ENCODE data around the gene NARF. TPM values are rescaled to one million over a fixed set of nuclear protein-coding genes. Genes with fewer than 3 reads are reported as not detected.

NARF gene
- total RNA-seq, 1 experiment from 2014 or later, result 39.4 TPM

DNA sequence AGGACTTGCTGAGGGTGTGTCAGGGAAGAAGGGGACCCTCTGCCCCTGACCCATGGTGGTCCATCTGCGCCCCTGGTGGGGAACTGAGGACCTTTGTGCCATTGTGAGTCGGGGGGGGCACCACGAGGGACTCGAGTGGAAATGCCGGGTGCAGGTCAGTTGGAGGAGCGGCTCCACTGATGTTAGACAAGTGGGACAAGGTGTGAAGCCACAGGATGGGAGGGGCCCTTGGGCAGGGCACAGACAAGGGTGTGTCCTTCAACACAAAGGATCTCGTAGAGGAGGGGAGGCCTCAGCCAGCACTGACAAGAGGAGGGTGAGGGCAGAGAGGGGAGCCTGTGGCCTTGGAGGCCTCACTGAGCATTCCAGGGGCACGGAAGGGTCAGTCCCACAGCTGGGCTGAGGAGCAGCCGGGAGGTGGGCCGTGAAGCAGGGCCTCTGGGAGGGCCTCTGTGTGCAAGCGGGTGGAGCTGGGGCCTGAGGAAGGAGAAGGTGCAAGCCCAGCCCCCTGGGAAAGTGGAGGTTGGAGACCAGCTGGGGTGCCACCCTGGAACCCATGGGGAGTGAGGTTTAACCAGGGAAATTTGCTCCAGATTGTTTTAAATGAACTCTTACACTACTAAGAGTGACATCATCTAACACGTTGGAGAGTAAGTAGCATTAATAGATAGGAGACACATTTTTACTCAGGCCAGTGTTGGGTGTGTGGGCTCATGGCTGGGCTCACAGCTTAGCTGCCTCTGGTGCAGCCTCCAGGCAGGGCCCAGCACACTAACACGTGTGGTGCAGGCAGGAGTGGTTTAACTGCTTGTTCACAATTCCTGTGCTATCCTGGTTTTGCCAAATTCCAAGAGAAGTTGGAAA lies 27.9 kb downstream of the NARF start:
- H3K36me3 Mint-ChIP-seq (ENCODE audit: insufficient read depth, unreplicated experiment), result peaks cover 28% of the 10 kb centered on the region
- no peaks in the 10 kb centered on the region for H3K27me3 Mint-ChIP-seq (ENCODE audit: unreplicated experiment)
- H3K4me1 Mint-ChIP-seq (ENCODE audit: low read depth, unreplicated experiment), result no peaks in the 10 kb centered on the region
- CTCF ChIA-PET, result interaction anchor here (0.5 kb wide), 1 partner anchor 15 kb away, joined by 3 read pairs; no protein-coding TSS in a partner anchor
- intact Hi-C loops (cut with micrococcal nuclease; ENCODE audit: unreplicated experiment), result no loop called here
- TF ChIP-seq, protein P1, sequence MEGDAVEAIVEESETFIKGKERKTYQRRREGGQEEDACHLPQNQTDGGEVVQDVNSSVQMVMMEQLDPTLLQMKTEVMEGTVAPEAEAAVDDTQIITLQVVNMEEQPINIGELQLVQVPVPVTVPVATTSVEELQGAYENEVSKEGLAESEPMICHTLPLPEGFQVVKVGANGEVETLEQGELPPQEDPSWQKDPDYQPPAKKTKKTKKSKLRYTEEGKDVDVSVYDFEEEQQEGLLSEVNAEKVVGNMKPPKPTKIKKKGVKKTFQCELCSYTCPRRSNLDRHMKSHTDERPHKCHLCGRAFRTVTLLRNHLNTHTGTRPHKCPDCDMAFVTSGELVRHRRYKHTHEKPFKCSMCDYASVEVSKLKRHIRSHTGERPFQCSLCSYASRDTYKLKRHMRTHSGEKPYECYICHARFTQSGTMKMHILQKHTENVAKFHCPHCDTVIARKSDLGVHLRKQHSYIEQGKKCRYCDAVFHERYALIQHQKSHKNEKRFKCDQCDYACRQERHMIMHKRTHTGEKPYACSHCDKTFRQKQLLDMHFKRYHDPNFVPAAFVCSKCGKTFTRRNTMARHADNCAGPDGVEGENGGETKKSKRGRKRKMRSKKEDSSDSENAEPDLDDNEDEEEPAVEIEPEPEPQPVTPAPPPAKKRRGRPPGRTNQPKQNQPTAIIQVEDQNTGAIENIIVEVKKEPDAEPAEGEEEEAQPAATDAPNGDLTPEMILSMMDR (IDR thresholded peaks at IDR 0.05; ENCODE audit: unreplicated experiment), result no peak
- no peak overlapping the region for H3K27ac Mint-ChIP-seq (ENCODE audit: unreplicated experiment)
- no peak for DNase-seq
- no peaks in the 10 kb centered on the region for H3K9me3 Mint-ChIP-seq (ENCODE audit: low read depth, unreplicated experiment)
- H3K4me3 Mint-ChIP-seq (ENCODE audit: low read depth, unreplicated experiment), result no peak overlapping the region
- no TSS peak for BruUV-seq (replicated peaks)

DNA sequence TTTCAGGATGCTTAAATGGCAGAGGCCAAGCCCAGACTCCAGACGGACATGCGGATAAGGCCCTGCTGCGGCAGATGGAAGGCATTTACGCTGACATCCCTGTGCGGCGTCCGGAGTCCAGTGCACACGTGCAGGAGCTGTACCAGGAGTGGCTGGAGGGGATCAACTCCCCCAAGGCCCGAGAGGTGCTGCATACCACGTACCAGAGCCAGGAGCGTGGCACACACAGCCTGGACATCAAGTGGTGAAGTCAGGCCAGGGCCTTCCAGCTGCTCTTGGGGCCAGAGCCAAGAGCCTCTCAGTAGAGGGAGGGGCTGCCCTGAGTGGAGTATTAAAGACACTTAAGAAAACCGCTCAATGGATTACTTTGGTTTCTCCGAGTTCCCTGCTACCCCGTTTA lies 29.4 kb downstream of the NARF start:
- intact Hi-C loops (cut with micrococcal nuclease; ENCODE audit: unreplicated experiment), result no loop called here
- Mint-ChIP-seq H3K36me3 (ENCODE audit: insufficient read depth, unreplicated experiment) (peaks cover 28% of the 10 kb centered on the region), H3K4me1 (ENCODE audit: low read depth, unreplicated experiment) (peaks cover 2% of the 10 kb centered on the region), H3K4me3 (ENCODE audit: low read depth, unreplicated experiment) (no peak overlapping the region), H3K9me3 (ENCODE audit: low read depth, unreplicated experiment) (no peaks in the 10 kb centered on the region), H3K27ac (ENCODE audit: unreplicated experiment) (no peak overlapping the region), H3K27me3 (ENCODE audit: unreplicated experiment) (no peaks in the 10 kb centered on the region)
- CTCF ChIA-PET, result no interaction called here
- TF ChIP-seq, protein P1 (IDR thresholded peaks at IDR 0.05; ENCODE audit: unreplicated experiment), result no peak
- no peak for DNase-seq
- BruUV-seq (replicated peaks), result no TSS peak

- no peak for DNase-seq
- H3K36me3 Mint-ChIP-seq (ENCODE audit: insufficient read depth, unreplicated experiment), result peaks cover 34% of the 10 kb centered on the region
- H3K27ac Mint-ChIP-seq (ENCODE audit: unreplicated experiment), result no peak overlapping the region
- CTCF ChIA-PET, result interaction anchor here (0.6 kb wide), 1 partner anchor 18 kb away, joined by 3 read pairs; no protein-coding TSS in a partner anchor
- TF ChIP-seq, protein P1 (IDR thresholded peaks at IDR 0.05; ENCODE audit: unreplicated experiment), result no peak
- H3K4me3 Mint-ChIP-seq (ENCODE audit: low read depth, unreplicated experiment), result no peak overlapping the region
- BruUV-seq (replicated peaks), result no TSS peak
- no peaks in the 10 kb centered on the region for H3K27me3 Mint-ChIP-seq (ENCODE audit: unreplicated experiment)
- peaks cover 9% of the 10 kb centered on the region for H3K4me1 Mint-ChIP-seq (ENCODE audit: low read depth, unreplicated experiment)
- no peaks in the 10 kb centered on the region for H3K9me3 Mint-ChIP-seq (ENCODE audit: low read depth, unreplicated experiment)
- intact Hi-C loops (cut with micrococcal nuclease; ENCODE audit: unreplicated experiment), result no loop called here
Measured at GRCh38 chr17:82489117-82489516, 30.6 kb downstream of the NARF start.

DNA sequence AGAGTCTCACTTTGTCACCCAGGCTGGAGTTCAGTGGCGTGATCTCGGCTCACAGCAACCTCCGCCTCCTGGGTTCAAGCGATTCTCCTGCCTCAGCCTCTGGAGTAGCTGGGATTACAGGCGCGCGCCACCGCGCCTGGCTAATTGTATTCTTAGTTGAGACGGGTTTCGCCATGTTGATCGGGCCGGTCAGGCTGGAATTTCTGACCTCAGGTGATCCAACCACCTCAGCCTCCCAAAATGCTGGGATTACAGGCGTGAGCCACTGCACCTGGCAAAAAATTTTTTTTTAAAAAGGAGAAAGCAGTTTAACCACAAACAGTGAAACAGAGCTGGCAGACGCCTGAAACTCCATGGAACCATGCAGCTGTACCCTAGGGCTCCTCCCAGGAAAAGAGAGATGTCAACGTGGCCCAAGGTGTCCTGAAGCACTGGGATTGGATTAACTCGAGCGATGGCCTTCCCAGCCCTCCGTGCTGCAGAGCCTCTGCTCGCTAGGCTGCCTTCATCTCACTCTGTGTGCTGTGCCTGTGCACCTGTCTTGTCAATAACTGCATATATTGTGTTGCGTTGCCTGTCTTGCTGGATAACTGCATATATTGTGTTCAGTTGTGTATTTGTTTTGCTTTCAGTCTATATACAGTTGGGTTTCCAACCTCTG lies 31.4 kb downstream of the NARF start:
- intact Hi-C loops (cut with micrococcal nuclease; ENCODE audit: unreplicated experiment), result loop anchor here (5.0 kb wide), 1 partner anchor 62 kb away; no protein-coding TSS in a partner anchor
- Mint-ChIP-seq H3K27me3 (ENCODE audit: unreplicated experiment) (no peaks in the 10 kb centered on the region), H3K4me1 (ENCODE audit: low read depth, unreplicated experiment) (peaks cover 9% of the 10 kb centered on the region), H3K4me3 (ENCODE audit: low read depth, unreplicated experiment) (no peak overlapping the region), H3K9me3 (ENCODE audit: low read depth, unreplicated experiment) (no peaks in the 10 kb centered on the region), H3K36me3 (ENCODE audit: insufficient read depth, unreplicated experiment) (peaks cover 39% of the 10 kb centered on the region), H3K27ac (ENCODE audit: unreplicated experiment) (no peak overlapping the region)
- TF ChIP-seq, protein P1 (IDR thresholded peaks at IDR 0.05; ENCODE audit: unreplicated experiment), result no peak
- CTCF ChIA-PET, result no interaction called here
- no peak for DNase-seq
- no TSS peak for BruUV-seq (replicated peaks)
